Breast epithelium (tissue), 3 donors: ENCODE measurements around the gene PCDHA1.

Source experiments
- CTCF ChIP-seq, 3 donors: fragments of 450-650 bp; IDR thresholded peaks; one replicate each; pipeline ENCODE4 v1.5.1; 2016 to 2017; ENCODE audit warnings: antibody characterized with exemption in 3 of 3, mild to moderate bottlenecking in 3 of 3, moderate library complexity in 3 of 3
- POLR2AphosphoS5 ChIP-seq, 3 donors: sonication (generic); formaldehyde crosslinking; IDR thresholded peaks; one replicate each; pipeline ENCODE4 v1.6.1; 2017; ENCODE audit warnings: antibody characterized with exemption in 3 of 3

- TF ChIP-seq CTCF (IDR thresholded peaks at IDR 0.05) (no peak), POLR2AphosphoS5 (IDR thresholded peaks at IDR 0.05) (no peak)
Measured at GRCh38 chr5:141001844-141002604, 216.1 kb downstream of the PCDHA1 start.
